HUDEP-2 (cell line): Measurements from ENCODE around the gene HES5.

Experiments used
- DNase-seq, 76 experiments: peaks; one replicate each; lab custom pipeline; 2025; ENCODE audit not compliant: unreplicated experiment in 76 of 76; lab: John Stamatoyannopoulos, UW

Gene HES5

GRCh38 chr1:2502661-2503553 lies 27.2 kb downstream of the HES5 start:
- no peak for DNase-seq

GRCh38 chr1:2502210-2502609 lies 27.9 kb downstream of the HES5 start:
- no peak for DNase-seq

GRCh38 chr1:2501820-2502119 lies 28.3 kb downstream of the HES5 start:
- DNase-seq: no peak

GRCh38 chr1:2501041-2501819 lies 28.8 kb downstream of the HES5 start:
- DNase-seq: no peak

GRCh38 chr1:2499986-2500596 lies 30.0 kb downstream of the HES5 start:
- DNase-seq: no peak

- no peak for DNase-seq
Measured at GRCh38 chr1:2499260-2499659, 30.8 kb downstream of the HES5 start.

DNA sequence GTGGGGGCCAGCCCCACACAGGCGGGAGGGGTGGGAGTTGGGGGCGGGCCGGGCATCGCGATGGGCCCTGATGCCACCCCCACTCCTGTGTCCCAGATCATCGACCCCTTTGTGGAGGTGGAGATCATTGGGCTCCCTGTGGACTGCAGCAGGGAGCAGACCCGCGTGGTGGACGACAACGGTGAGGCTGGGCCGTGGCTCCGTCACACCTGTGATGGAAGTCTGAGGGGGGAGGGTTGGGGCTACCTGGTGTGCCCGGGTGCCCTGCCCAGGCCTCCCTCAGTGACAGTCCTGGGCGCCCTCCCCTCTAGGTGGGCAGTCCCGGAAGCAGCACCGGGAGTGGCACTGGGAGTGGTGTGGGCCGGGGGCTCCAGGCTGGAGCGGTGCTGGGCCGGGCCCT lies 31.4 kb downstream of the HES5 start:
- no peak for DNase-seq

- DNase-seq: no peak
Measured at GRCh38 chr1:2497891-2498290, 32.2 kb downstream of the HES5 start.

DNA sequence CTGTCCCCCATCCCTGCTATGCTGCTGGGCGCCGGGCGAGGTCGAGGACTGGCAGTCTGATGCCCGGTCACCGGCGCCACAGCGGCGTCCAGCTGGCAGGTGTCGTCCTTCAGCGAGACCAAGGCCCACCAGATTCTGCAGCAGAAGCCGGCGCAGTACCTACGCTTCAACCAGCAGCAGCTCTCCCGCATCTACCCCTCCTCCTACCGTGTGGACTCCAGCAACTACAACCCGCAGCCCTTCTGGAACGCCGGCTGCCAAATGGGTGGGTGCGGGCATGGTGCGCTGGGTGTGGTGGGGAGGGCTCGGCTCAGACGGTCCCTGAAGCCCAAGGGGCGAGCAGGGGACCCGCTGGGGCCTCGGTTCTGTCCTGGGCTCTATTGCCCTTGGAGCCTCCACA lies 33.3 kb downstream of the HES5 start:
- DNase-seq: no peak

DNA sequence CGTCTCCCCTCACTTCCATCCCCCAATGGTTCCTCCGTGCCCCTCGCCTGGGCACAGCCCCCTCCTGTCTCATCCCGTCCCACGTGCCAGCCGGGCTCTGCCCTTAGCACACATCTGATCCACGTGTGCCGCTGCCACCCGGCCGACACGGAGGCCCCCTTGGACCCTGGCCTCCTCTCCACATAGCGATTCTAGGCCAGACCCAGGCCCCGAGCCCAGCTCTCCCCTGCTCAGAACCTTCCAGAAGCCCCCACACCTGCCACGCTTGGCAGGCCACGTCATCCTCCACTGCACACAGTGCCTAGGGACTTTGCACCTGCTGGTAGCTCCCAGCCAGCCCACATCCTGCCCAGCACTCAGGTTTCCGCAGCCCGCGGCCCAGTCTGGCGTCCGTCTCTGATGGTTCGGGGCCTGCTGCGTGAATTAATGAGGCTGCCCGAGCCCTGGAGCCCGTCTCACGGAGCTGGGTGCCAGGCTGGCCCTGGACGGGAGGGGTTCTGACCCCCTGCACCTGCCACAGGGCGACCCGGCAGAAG lies 33.9 kb downstream of the HES5 start:
- DNase-seq: no peak

GRCh38 chr1:2495546-2495945 lies 34.5 kb downstream of the HES5 start:
- DNase-seq: no peak

GRCh38 chr1:2495026-2495425 lies 35.0 kb downstream of the HES5 start:
- no peak for DNase-seq

DNA sequence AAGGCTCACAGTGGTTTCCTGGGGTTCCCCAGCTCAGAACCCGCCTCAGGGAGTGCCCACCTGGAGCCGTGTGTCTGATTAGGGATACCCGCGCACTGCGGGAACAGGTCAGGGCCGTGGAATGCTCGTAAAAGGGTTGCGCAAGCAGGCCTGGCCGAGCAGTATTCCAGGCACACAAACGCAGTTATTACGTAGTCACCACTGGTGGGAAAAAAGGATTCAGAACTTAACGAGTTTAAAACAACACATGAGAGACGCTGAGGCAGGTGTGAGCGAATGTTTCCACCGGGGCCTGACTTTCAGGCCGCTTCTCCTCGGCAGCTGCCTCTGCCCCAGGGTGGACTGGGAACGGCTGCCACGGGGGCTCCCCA lies 35.8 kb downstream of the HES5 start:
- DNase-seq: no peak

GRCh38 chr1:2493691-2494322 lies 36.3 kb downstream of the HES5 start:
- no peak for DNase-seq

DNA sequence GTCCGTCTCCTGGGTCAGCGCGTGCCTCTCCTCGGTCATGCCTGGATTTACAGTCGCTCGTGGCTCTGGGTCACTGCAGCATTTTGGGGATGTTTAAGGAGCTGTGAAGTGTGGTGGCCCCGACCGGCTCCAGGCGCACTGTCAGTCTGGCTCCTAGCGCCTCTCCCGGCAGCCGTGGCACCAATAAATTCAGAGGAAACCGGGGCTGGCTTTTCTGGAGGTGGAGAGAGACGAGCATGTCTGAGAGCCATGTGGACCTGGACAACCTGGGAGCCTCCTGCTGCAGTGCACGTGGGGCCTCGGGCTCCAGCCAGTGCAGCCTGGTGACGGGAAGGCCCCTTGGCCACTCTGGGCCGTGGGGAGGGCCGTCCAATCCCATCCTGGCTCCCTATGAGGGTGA lies 36.8 kb downstream of the HES5 start:
- no peak for DNase-seq

DNA sequence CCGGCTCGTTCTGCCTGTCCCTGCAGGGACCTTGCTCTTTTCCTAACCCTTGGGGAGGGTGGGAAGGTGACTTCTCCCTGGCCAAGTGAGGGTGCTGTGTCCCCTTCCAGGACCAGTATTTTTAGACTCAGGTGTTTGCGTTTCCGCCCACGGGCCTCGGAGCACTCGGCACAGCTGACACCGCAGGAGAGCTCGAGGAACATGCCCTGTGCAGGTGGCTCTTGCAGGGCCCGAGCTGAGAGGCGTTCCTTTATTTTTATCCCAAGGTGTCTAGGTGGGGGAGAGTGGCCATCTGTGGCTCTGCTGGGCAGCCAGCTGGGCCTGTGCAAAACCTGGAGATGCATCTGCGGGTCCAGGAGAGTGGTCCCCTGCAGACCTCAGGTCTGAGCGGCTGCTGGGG lies 38.0 kb downstream of the HES5 start:
- DNase-seq: no peak

GRCh38 chr1:2489615-2490014 lies 40.4 kb downstream of the HES5 start:
- DNase-seq: no peak

DNA sequence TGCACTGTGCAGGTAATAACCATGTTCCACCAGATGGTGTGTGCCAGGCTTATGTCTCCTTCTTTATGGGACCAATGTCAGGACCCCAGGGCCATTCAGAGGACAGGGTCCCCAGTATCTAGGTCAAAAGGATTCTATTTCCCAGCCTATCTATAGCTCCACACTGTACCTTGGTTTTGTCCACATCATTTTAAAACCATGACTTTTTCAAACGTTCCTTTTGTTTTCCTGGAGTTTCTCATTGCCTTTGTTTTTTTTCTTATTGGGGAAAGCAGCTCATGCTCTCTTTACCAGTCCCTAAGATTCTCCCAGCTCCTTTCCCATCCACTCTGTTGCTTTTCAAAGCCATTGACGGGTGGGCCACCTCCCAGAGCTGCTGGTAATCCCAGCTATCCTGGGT lies 41.4 kb downstream of the HES5 start:
- DNase-seq: no peak

DNA sequence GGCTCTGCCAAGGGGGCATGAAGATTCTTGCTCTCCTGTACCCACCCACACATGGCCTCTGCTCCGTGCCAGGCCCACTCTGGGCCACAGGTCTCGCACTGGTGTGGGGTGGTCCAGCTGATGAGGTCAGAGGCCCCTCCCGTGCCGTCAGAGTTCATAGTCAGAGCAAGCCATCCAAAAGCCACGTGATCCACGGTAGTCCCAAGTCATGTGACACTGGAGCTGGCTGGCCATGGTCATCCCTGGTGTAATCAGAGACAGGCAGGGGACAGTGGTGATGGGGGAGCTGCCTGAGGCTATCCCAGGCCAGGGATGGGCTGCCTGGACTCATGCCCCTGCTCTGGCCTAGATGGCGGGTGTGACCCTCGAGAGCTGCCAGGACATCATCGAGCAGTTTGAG lies 43.5 kb downstream of the HES5 start:
- DNase-seq: no peak

DNA sequence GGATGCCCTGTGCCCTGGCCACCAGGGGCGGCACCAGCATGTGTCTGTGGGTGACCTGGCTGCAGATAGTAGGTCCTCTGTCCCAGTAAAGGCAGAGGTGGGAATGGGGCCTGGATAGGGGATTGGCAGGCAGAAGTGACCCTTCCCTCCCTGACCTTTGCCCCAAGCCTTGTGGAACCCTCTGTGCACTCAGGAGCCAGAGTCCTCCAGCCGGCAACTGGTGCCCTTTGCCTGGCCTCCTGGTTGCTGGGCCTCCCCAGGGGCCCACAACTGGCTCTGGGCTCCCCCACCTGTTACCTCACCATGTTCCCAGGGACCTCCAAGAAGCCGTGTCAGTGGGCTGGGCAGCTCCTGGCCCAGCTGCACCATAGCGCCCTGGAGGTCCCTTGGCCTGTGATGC lies 44.0 kb downstream of the HES5 start:
- DNase-seq: no peak

GRCh38 chr1:2483970-2484369 lies 46.1 kb downstream of the HES5 start:
- DNase-seq: no peak
